ENCODE results near the gene DIP2C.
A peak's percentile ranks its signal among the peaks of the same experiment; 100 is the strongest.
"Not testable (repeated sequence)": the region's sequence is repeated elsewhere in the genome, so short reads cannot be mapped to it uniquely, and the experiment has no call there.

DIP2C gene

GRCh38 chr10:451021-451471, 238.4 kb downstream of the DIP2C start:
- peak; percentile 15 to 30 (median 24) for DNase-seq (ENCODE audit: low read depth in 3 of 3)

GRCh38 chr10:450463-450862, 239.0 kb downstream of the DIP2C start:
- DNase-seq (ENCODE audit: low read depth in 3 of 3), result no peak

GRCh38 chr10:449331-449730, 240.1 kb downstream of the DIP2C start:
- DNase-seq (ENCODE audit: low read depth in 3 of 3), result not testable (repeated sequence)

DNA sequence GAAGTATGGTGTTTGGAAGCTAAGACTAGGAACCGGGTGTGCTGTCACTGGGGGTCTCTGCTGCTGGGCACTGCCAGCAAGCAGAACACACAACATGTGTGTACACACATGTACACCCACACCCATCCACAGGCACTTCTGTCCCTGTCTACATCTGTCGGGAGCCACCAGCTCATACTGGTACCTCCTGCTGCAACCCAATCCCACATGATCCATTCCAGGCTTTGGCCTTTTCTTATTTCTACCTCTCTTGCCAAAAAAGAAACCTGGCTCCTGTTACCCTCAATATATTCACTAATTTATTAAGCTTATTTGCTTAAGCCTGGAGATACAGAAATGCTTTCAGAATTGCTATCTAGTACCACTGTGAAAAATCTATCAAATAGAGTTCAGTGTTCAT, 246.0 kb downstream of the DIP2C start:
- DNase-seq (ENCODE audit: low read depth in 3 of 3), result no peak

GRCh38 chr10:442209-442608, 247.3 kb downstream of the DIP2C start:
- DNase-seq (ENCODE audit: low read depth in 3 of 3), result no peak

GRCh38 chr10:441659-442058, 247.8 kb downstream of the DIP2C start:
- no peak for DNase-seq (ENCODE audit: low read depth in 3 of 3)

- DNase-seq (ENCODE audit: low read depth in 3 of 3), result no peak
Measured at GRCh38 chr10:440127-440526, 249.3 kb downstream of the DIP2C start.

DNA sequence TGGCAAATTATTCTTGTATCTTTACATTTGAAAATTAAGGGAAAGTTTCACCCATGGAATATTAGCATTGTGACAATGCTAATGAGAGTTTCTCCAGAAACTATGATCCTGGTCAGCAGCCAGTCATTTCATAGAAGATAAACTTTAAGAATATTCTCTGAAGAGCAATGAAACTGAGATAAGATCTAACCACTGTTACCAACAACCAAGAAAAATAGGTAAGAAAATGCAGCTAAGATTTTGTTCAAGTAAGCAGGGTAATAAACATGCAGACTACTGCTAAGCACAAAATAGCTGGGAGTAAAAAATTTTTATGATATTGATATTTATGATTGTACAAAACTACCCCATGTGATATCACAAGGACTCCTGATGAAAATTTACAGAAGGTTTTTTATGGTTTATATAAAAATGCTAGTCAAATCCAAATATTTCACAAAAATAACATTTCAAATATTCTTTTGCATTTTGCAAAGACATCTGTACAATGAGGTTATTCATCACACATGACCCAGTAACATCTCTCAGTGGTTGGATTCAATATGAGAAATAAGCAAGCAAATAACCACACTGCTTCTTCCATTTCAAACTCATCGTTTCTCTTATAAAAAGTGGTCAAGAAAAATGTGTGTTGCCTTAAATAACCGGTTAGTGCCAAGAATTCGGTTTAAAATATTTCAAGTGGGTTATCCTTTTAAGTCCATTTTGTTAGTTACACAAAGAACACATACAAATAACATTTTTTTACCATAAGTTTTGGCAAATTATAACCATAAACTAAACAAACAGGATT, 251.6 kb downstream of the DIP2C start:
- no peak for DNase-seq (ENCODE audit: low read depth in 3 of 3)

DNA sequence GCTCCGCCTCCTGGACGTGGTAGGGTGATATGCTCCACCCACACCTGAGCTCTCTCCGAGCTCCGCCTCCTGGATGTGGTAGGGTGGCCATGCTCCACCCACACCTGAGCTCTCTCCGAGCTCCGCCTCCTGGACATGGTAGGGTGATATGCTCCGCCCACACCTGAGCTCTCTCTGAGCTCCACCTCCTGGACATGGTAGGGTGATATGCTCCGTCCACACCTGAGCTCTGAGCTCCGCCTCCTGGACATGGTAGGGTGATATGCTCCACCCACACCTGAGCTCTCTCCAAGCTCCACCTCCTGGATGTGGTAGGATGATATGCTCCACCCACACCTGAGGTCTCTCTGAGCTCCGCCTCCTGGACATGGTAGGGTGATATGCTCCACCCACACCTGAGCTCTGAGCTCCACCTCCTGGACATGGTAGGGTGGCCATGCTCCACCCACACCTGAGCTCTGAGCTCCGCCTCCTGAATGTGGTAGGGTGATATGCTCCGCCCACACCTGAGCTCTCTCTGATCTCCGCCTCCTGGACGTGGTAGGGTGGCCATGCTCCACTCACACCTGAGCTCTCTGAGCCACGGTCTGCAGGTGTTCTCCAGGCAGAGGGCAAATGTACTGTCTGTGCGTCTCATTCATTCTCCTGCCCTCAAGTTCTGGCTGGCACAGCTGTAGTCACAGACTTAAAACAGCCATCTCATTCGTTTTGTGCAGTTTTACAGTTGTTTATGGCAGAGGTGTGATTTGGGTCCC, 252.4 kb downstream of the DIP2C start:
- DNase-seq (ENCODE audit: low read depth in 3 of 3), result no peak

DNA sequence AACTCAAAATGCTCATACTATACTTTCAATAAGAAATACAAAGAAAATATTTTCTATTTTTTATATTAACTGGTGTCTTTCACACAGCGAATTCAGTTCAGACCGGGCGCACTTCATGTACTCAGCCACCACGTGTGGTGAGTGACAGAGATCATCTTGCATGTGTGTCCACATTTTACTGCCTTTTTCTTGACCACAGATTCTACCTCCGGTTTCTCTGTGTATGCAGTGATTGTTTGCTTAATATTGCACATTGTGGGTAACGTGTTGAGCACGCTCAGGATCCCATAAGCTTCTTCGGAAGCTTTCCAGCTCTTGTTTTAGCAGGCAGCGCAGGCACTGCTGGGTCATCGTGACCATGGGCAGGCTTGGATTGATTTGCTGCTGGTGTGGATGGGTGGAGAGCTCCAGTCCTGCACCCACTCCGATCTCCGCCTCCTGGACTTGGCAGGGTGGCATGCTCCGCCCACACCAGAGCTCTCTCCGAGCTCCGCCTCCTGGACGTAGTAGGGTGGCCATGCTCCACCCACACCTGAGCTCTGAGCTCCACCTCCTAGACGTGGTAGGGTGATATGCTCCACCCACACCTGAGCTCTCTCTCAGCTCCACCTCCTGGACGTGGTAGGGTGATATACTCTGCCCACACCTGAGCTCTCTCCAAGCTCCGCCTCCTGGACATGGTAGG, 253.3 kb downstream of the DIP2C start:
- DNase-seq (ENCODE audit: low read depth in 3 of 3), result no peak

GRCh38 chr10:435397-435796, 254.1 kb downstream of the DIP2C start:
- no peak for DNase-seq (ENCODE audit: low read depth in 3 of 3)

- no peak for DNase-seq (ENCODE audit: low read depth in 3 of 3)
Measured at GRCh38 chr10:429696-430095, 259.8 kb downstream of the DIP2C start.

DNA sequence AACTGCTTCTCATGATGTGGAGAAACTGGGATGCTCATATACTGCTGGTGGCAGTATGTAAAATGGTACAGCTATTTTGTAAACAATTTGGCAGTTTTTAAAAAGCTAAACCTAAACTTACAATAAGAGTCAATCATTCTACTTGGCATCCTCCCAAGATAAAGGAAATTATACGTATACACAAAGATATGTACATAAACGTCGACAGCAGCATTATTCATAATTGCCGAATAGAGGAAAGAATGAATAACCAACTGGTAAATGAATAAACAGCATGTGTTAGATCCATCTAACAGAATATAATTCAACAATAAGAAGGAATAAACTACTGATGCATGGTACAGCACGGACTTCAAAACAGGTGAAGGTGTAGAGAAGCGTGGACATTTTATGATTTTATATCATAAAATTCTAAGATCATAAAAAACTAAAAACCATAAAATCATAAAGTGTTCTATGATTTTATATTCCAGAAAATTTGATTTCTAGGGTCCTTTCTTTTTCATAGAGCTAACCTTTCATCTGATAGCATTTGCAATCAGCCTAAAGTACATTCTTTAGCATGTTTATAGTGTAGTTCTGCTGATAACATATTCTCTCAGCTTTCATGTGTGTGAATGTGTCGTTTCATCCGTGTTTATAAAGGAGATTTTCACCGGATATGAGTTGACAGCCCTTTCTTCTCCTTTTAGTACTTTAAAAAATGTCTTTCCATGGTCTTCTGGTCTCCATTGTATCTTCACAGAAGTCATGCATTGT, 261.5 kb downstream of the DIP2C start:
- DNase-seq (ENCODE audit: low read depth in 3 of 3), result no peak

DNA sequence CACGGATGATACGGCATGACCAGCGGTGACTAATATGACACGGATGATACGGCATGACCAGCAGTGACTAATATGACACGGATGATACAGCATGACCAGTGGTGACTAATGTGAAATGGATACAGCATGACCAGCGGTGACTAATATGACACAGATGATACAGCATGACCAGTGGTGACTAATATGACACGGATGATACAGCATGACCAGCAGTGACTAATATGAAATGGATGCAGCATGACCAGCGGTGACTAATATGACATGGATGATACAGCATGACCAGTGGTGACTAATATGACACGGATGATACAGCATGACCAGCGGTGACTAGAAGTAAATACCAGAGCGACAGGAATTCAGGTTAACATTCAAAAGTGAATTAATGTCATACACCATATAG, 264.1 kb downstream of the DIP2C start:
- DNase-seq (ENCODE audit: low read depth in 3 of 3), result not testable (repeated sequence)

- not testable (repeated sequence) for DNase-seq (ENCODE audit: low read depth in 3 of 3)
Measured at GRCh38 chr10:424724-425123, 264.7 kb downstream of the DIP2C start.

DNA sequence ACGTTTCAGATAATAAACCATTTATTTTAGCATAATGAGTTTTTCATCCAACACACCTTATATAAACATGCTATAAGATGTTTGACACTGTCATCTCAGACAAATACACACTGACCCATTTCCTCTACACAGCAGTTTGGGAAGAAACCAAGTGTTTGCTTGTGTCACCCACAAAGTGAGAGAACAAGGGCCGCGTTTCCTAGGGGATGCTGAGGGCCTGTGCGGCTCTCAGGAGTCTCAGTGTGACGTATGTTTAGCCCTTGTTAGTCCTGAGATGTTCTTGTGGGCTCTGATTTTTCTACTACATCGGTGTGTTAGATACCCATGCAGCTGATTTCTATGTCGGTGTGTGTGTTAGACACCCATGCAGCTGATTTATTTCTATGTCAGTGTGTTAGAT, 266.3 kb downstream of the DIP2C start:
- DNase-seq (ENCODE audit: low read depth in 3 of 3), result no peak

GRCh38 chr10:422675-423074, 266.8 kb downstream of the DIP2C start:
- DNase-seq (ENCODE audit: low read depth in 3 of 3), result no peak

DNA sequence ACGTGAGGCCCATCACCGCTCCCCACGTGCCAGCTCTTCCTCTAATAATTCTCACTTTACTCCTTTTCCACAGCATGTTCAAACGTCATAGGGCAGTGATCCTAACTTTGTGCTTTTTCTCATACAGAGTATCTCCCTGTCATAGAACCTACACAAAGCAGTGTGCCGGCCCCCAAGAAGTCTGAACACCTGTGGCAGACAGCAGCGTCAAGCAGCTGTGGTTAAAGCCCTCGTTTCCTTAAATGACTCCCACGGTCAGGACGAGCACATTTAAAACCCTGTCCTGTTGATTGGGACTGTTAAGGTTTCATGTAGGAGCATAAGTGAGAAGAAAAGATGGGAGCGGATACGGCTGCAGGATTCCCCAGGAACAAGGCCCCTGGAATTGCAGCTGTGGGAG, 267.2 kb downstream of the DIP2C start:
- no peak for DNase-seq (ENCODE audit: low read depth in 3 of 3)

DNA sequence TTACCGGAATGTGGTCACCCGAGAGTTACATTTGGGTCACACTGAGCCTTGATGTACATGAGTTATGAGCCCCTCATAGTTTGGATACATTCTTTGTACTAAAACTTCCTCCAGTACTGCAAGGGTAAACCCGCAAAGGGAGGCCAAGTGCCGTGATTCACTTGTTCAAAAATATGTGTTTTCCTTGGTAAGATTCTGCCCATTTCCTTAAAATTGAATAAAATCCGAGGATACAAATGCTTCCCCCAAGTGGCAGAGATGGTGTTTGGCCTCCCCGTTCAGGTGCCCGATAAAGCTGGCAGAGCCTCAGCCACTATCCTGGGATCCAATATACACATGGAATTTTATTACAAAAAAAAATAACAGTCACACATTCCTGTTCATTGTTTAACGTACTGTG, 268.3 kb downstream of the DIP2C start:
- DNase-seq (ENCODE audit: low read depth in 3 of 3), result no peak

- DNase-seq (ENCODE audit: low read depth in 3 of 3), result no peak
Measured at GRCh38 chr10:420154-421121, 269.0 kb downstream of the DIP2C start.

DNA sequence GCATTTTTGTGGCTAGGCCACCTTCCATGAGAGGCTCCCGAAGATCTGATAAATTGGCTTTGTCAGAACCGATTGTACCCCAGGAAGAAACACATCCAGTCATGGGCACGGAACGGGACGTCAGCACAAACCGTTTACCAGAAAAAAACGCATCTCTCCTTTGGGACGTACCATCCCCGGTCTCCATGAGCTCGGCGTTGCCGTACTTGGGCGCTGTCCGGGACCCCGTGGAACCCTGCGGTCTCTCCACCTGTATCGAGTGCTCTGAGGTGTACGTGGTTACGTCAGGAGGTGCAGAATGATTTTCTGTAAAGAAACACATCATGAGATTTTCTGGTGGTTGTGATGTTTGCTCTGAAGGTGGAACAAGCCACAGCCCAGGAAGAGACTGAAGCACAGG, 270.6 kb downstream of the DIP2C start:
- no peak for DNase-seq (ENCODE audit: low read depth in 3 of 3)
